ENCODE data around the gene TACR1.

Gene TACR1

DNA sequence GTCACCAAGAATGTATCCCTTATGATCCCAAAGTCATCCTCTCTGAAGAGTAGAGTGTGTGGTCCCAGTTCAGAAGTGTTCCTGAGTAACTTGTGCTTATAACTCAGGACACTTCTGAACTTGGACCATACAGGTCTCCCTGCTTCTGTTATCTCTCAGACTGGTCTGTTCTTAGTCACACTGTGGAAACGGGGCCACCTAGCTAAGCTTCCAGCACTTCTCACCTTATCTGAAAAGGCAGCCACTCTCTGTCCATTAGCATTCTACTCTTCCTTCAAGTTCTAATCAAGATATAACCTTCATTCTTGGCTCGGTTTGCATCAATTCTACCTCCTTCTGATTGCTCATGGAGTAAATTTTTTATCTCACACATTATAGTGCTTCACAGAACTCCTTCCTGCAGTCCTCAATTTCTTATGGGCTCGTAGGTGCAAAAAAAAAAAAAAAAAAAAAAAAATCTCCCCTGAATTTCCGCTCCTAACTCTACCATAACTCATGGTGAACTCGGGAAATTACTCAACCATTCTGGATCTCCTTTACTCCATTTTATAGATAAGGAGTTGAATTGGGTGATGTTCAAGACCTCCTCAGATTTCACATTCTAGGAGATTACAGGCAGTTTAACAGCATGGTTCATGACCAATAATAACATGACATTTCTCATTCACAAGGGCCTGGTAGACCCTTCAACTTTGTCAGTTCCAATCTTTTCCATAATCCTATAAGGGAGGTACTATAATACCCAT lies 108.4 kb downstream of the TACR1 start:
- TF ChIP-seq EP300 (IDR thresholded peaks at IDR 0.05; ENCODE audit: borderline replicate concordance), result no peak

DNA sequence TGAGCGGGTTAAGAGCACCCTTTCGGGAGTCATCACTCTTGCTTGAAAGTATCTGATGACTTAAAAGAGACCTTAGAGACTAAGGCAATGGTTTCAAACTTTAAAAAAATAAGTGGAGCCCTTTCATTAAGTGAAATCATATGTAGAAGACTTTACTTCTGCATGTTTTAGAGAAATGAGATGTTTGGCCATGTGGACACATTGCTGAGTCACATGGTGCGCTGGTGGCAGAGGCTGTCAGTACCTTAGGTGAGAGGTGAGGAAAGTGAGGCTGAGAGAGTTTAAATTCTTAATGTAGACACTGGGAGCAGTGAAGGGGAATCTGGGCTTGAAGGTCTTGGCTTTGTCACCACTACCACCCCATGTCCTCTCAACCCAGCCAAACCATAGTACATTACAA lies 109.8 kb downstream of the TACR1 start:
- TF ChIP-seq ZBTB7A (IDR thresholded peaks at IDR 0.05; ENCODE audit: low read depth) (no peak), RAD21 (IDR thresholded peaks at IDR 0.05; ENCODE audit: low read depth) (no peak), EP300 (IDR thresholded peaks at IDR 0.05; ENCODE audit: borderline replicate concordance) (no peak), CREB1 (IDR thresholded peaks at IDR 0.05; ENCODE audit: low read depth) (no peak), YY1 (IDR thresholded peaks at IDR 0.05; ENCODE audit: low read depth) (no peak), FOXM1 (IDR thresholded peaks at IDR 0.05; ENCODE audit: borderline replicate concordance, low read depth) (no peak), NFIC (IDR thresholded peaks at IDR 0.05) (no peak), TCF12 (IDR thresholded peaks at IDR 0.05; ENCODE audit: low read depth) (no peak), CEBPB (IDR thresholded peaks at IDR 0.05) (no peak)
- TF ChIP-seq, protein P1, sequence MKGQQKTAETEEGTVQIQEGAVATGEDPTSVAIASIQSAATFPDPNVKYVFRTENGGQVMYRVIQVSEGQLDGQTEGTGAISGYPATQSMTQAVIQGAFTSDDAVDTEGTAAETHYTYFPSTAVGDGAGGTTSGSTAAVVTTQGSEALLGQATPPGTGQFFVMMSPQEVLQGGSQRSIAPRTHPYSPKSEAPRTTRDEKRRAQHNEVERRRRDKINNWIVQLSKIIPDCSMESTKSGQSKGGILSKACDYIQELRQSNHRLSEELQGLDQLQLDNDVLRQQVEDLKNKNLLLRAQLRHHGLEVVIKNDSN (IDR thresholded peaks at IDR 0.05), result no peak
- TF ChIP-seq, protein P2, sequence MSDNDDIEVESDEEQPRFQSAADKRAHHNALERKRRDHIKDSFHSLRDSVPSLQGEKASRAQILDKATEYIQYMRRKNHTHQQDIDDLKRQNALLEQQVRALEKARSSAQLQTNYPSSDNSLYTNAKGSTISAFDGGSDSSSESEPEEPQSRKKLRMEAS (IDR thresholded peaks at IDR 0.05), result no peak
- TF ChIP-seq, protein P3, sequence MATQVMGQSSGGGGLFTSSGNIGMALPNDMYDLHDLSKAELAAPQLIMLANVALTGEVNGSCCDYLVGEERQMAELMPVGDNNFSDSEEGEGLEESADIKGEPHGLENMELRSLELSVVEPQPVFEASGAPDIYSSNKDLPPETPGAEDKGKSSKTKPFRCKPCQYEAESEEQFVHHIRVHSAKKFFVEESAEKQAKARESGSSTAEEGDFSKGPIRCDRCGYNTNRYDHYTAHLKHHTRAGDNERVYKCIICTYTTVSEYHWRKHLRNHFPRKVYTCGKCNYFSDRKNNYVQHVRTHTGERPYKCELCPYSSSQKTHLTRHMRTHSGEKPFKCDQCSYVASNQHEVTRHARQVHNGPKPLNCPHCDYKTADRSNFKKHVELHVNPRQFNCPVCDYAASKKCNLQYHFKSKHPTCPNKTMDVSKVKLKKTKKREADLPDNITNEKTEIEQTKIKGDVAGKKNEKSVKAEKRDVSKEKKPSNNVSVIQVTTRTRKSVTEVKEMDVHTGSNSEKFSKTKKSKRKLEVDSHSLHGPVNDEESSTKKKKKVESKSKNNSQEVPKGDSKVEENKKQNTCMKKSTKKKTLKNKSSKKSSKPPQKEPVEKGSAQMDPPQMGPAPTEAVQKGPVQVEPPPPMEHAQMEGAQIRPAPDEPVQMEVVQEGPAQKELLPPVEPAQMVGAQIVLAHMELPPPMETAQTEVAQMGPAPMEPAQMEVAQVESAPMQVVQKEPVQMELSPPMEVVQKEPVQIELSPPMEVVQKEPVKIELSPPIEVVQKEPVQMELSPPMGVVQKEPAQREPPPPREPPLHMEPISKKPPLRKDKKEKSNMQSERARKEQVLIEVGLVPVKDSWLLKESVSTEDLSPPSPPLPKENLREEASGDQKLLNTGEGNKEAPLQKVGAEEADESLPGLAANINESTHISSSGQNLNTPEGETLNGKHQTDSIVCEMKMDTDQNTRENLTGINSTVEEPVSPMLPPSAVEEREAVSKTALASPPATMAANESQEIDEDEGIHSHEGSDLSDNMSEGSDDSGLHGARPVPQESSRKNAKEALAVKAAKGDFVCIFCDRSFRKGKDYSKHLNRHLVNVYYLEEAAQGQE (IDR thresholded peaks at IDR 0.05; ENCODE audit: low read depth), result no peak

DNA sequence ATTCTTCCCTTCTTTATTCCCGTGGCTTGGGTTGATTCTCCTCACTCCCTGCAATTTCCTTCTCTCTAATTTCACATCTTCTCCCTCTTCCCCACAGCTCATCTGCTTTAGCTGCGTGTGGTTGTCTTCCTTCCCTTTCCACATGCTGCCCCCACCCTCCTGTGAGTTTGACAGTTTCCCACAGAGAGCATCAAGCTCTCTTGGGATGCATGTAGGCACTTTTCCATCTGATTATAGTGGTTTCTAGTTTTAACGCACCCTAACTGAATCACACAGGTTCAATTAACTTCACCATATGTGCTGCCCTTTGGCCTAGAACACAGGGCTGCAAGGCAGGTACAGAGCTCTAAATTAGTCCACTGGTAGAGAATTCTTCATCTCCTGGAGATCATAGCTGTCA lies 110.5 kb downstream of the TACR1 start:
- TF ChIP-seq NFIC (IDR thresholded peaks at IDR 0.05) (no peak), CEBPB (IDR thresholded peaks at IDR 0.05) (no peak), TAF1 (IDR thresholded peaks at IDR 0.05; ENCODE audit: low read depth) (no peak), YY1 (IDR thresholded peaks at IDR 0.05; ENCODE audit: low read depth) (no peak)
- TF ChIP-seq, protein P2 (IDR thresholded peaks at IDR 0.05), result no peak

DNA sequence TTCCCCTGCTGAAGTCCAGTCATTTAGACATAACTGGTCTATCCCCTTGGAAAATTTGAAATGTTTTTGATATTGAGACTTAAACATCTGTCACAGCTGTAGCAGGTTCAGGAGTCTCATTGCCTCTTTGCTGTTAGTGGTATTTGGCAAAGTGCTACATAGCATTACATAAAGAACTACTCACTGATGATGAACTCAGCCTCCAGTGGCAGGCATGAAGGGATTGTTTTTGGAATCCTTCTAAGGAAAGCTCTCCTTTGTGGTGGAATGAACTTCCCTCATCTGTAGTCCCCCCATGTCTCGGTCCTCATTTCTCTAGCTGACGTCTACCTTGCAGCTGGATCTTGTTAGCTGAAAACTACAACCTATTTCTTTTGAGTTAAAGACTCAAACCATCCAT lies 111.6 kb downstream of the TACR1 start:
- TF ChIP-seq FOXM1 (IDR thresholded peaks at IDR 0.05; ENCODE audit: borderline replicate concordance, low read depth), result no peak
- TF ChIP-seq TEAD4 (IDR thresholded peaks at IDR 0.05), result no peak
- no peak for TF ChIP-seq TAF1 (IDR thresholded peaks at IDR 0.05; ENCODE audit: low read depth)
- TF ChIP-seq, protein P1 (IDR thresholded peaks at IDR 0.05), result no peak

DNA sequence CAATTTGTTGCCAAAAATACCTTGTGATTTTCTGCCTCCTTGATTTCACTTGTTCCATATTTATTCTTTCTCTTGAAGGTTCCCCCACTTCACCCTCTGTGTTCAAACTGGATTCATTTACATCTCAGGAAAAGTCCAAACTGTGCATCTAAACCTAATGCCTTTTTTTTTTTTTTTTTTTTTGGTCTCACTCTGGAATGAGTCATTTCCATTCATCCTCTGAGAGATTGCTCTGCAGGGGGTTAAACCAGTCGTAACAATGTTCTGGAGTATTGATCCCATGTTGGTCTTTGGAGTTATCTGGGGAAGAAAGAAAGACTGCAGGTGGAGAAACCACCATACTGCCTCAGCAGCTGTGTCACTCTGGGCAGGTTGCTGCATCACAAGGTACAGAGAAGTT lies 119.7 kb downstream of the TACR1 start:
- TF ChIP-seq, protein P2 (IDR thresholded peaks at IDR 0.05), result no peak
- TF ChIP-seq, protein P1 (IDR thresholded peaks at IDR 0.05), result no peak
- TF ChIP-seq EGR1 (IDR thresholded peaks at IDR 0.05) (no peak), ZBTB7A (IDR thresholded peaks at IDR 0.05; ENCODE audit: low read depth) (no peak), NFIC (IDR thresholded peaks at IDR 0.05) (no peak), EP300 (IDR thresholded peaks at IDR 0.05; ENCODE audit: borderline replicate concordance) (no peak), CEBPB (IDR thresholded peaks at IDR 0.05) (no peak), YY1 (IDR thresholded peaks at IDR 0.05; ENCODE audit: low read depth) (no peak), FOXM1 (IDR thresholded peaks at IDR 0.05; ENCODE audit: borderline replicate concordance, low read depth) (no peak), RAD21 (IDR thresholded peaks at IDR 0.05; ENCODE audit: low read depth) (no peak), TAF1 (IDR thresholded peaks at IDR 0.05; ENCODE audit: low read depth) (no peak)
- TF ChIP-seq, protein P3 (IDR thresholded peaks at IDR 0.05; ENCODE audit: low read depth), result no peak

DNA sequence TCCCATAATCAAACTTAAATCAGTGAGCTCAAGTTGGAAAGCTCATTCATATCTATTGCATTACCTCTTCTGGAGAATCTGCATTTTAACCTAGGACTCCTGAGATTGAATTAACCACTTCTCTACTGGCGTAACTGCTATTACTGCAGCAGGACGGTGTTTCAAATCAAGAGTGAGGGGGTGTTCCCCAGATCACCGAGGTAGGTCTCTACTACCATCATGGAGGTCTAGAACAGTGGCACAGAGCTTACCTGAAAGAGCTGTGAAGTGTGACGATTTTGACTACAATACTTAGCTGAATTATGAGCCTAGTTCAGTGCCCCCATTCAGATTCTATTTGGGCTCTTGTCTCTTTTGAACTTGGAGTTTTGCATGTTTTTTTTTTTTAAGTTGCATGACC lies 121.4 kb downstream of the TACR1 start:
- TF ChIP-seq CREB1 (IDR thresholded peaks at IDR 0.05; ENCODE audit: low read depth), result no peak
- TF ChIP-seq, protein P1 (IDR thresholded peaks at IDR 0.05), result no peak
- no peak for TF ChIP-seq FOXM1 (IDR thresholded peaks at IDR 0.05; ENCODE audit: borderline replicate concordance, low read depth)
- TF ChIP-seq RAD21 (IDR thresholded peaks at IDR 0.05; ENCODE audit: low read depth), result no peak
- TF ChIP-seq ZBTB7A (IDR thresholded peaks at IDR 0.05; ENCODE audit: low read depth), result no peak
- no peak for TF ChIP-seq YY1 (IDR thresholded peaks at IDR 0.05; ENCODE audit: low read depth)
- TF ChIP-seq, protein P2 (IDR thresholded peaks at IDR 0.05), result no peak
- no peak for TF ChIP-seq NFIC (IDR thresholded peaks at IDR 0.05)
- no peak for TF ChIP-seq TCF12 (IDR thresholded peaks at IDR 0.05; ENCODE audit: low read depth)
- TF ChIP-seq EGR1 (IDR thresholded peaks at IDR 0.05), result no peak
- no peak for TF ChIP-seq TEAD4 (IDR thresholded peaks at IDR 0.05)
- TF ChIP-seq, protein P3 (IDR thresholded peaks at IDR 0.05; ENCODE audit: low read depth), result no peak
- no peak for TF ChIP-seq EP300 (IDR thresholded peaks at IDR 0.05; ENCODE audit: borderline replicate concordance)
- TF ChIP-seq TAF1 (IDR thresholded peaks at IDR 0.05; ENCODE audit: low read depth), result no peak
